ENCODE measurements around the gene TSACC.
"Not testable (repeated sequence)": the region's sequence is repeated elsewhere in the genome, so short reads cannot be mapped to it uniquely, and the experiment has no call there.

Gene TSACC

GRCh38 chr1:156359973-156360372 lies 21.6 kb downstream of the TSACC start:
- no peak for TF ChIP-seq POLR2A (IDR thresholded peaks at IDR 0.05; ENCODE audit: low read depth, low read length)
- FAIRE-seq (no peak), DNase-seq (ENCODE audit: insufficient read length, low spot score) (no peak)

GRCh38 chr1:156360534-156360933 lies 22.2 kb downstream of the TSACC start:
- DNase-seq (ENCODE audit: insufficient read length, low spot score) (no peak), FAIRE-seq (no peak)
- no peak for TF ChIP-seq POLR2A (IDR thresholded peaks at IDR 0.05; ENCODE audit: low read depth, low read length)

GRCh38 chr1:156365754-156366153 lies 27.4 kb downstream of the TSACC start:
- DNase-seq (ENCODE audit: insufficient read length, low spot score), result no peak
- no peak for FAIRE-seq
- no peak for TF ChIP-seq POLR2A (IDR thresholded peaks at IDR 0.05; ENCODE audit: low read depth, low read length)

- no peak for FAIRE-seq
- TF ChIP-seq POLR2A (IDR thresholded peaks at IDR 0.05; ENCODE audit: low read depth, low read length), result no peak
Observed at GRCh38 chr1:156366378-156367166, 28.2 kb downstream of the TSACC start.

DNA sequence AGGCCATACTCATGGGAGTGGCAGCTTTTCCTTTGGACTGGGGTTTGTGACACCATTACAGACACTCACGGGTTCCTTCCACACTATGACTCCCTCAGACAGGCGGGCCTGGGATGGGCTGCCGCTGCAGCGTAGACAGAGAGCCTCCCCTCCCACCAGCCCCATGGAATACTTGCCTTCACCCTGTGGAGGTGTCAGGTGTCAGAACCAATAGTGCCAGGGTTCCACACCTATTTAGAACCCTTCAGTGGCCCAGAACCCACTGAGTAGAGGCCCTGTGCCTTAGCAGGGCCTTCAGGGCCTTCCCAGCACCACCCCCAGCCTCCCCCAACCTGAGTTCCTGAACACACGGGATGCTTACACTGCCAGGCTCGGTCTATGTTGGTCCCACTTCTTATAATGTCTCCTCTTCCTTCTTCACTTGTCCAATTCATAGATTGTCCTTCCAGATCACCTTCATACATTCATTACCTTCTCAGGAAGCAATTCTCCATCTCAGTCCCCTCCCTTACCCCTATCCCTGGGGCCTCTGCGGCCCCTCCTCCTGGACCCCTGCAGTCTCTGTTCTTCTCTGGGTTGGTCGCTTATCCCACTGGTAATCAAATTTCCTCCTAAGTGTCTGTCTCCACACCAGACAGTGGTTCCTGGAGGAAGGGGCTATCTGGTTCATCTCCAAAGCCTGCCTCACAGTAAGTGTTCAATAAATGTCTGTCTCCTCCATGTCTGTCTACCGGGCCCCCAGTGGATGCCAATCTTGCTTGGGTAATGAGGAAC lies 29.2 kb downstream of the TSACC start:
- no peak for DNase-seq (ENCODE audit: insufficient read length, low spot score)
- FAIRE-seq, result no peak
- TF ChIP-seq POLR2A (IDR thresholded peaks at IDR 0.05; ENCODE audit: low read depth, low read length), result no peak

More at GRCh38 chr1:156366378-156367166, 28.2 kb downstream of the TSACC start:
- DNase-seq (ENCODE audit: insufficient read length, low spot score), result no peak

GRCh38 chr1:156368157-156368658 lies 29.9 kb downstream of the TSACC start:
- DNase-seq (ENCODE audit: insufficient read length, low spot score), result no peak
- no peak for FAIRE-seq
- TF ChIP-seq POLR2A (IDR thresholded peaks at IDR 0.05; ENCODE audit: low read depth, low read length), result 0 out of 2 replicates have a peak, but pooled peaks have one; percentile 9

DNA sequence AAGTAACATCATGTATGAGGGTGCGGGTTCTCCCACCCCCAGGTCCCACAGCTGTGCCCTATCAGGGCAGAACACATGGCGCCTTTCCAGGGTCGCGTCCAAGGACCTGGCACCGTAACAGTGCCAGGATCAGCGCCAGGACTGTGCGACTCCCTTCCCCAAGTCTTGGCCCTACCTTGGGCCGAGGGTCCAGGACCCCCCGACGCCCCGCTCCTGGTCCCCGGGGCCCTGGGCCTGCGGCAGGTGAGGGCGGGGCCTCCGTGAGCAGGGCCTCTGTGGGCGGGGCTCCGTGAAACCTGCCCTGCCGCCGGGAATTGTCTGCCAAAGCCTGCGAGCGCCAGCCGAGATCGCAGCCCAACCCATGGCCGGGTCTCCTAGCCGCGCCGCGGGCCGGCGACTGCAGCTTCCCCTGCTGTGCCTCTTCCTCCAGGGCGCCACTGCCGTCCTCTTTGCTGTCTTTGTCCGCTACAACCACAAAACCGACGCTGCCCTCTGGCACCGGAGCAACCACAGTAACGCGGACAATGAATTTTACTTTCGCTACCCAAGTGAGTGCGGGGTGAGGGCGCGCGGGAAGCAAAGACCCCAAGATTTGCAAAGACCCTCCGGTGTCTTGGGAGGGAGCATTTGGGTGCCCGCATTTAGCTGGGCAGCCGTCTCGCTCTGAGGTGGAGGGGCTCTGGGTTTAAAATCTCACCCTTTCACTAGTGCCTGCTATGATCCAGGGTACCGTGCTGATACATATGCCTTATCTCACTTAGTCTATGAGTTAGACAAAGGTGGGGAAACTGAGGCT lies 30.8 kb downstream of the TSACC start, which contains the start of gene RHBG:
RHBG (plus strand) TSS at position 323 of the 796 bp plus-strand sequence; CDS start at position 362, 39 bp downstream.
- TF ChIP-seq POLR2A (IDR thresholded peaks at IDR 0.05; ENCODE audit: low read depth, low read length), result 0 out of 2 replicates have a peak, but pooled peaks have one; percentile 0
- DNase-seq (ENCODE audit: insufficient read length, low spot score) (no peak), FAIRE-seq (no peak)

- DNase-seq (ENCODE audit: insufficient read length, low spot score); FAIRE-seq: not testable (repeated sequence)
Observed at GRCh38 chr1:156369685-156370286, 31.5 kb downstream of the TSACC start.

GRCh38 chr1:156371553-156372264 lies 33.4 kb downstream of the TSACC start:
- TF ChIP-seq POLR2A (IDR thresholded peaks at IDR 0.05; ENCODE audit: low read depth, low read length), result no peak
- no peak for DNase-seq (ENCODE audit: insufficient read length, low spot score)
- FAIRE-seq, result no peak

DNA sequence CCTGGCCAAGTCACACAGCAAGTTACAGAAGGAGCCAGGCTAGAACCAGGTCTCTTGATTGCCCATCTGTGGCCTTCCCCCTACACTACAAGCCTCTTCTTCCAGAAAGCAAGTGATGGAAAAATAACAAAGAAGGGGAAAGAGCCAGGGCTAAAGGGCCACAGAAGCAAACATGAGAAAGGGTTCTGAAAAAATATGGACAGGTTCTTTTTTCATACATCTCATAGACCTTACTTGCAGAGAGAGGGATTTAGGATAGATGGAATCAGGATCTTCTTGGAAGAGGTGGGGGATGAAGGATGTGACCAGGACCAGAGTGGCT lies 33.9 kb downstream of the TSACC start:
- DNase-seq (ENCODE audit: insufficient read length, low spot score), result no peak
- TF ChIP-seq POLR2A (IDR thresholded peaks at IDR 0.05; ENCODE audit: low read depth, low read length), result no peak
- FAIRE-seq, result no peak

GRCh38 chr1:156372876-156373275 lies 34.5 kb downstream of the TSACC start:
- FAIRE-seq, result no peak
- DNase-seq (ENCODE audit: insufficient read length, low spot score), result no peak
- TF ChIP-seq POLR2A (IDR thresholded peaks at IDR 0.05; ENCODE audit: low read depth, low read length), result no peak

DNA sequence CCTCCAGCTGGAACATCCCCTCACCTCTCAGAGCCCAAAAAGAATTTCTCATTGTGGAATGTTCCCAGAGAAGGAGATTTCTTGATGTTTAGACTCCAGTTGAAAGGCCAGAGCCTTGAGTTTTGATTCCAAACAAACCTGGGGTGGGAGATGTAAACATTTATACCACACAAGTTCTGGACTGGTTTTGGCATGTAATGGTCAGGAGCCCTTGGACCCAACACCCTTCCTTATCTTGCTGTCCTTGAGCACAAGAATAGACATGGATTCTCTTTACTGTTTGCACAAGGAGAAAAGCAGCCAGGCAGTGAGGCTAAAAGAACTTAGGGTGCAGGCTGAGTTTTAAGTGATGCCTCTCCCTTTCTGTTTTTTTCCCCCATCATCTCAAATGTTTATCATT lies 35.2 kb downstream of the TSACC start:
- TF ChIP-seq POLR2A (IDR thresholded peaks at IDR 0.05; ENCODE audit: low read depth, low read length), result no peak
- no peak for DNase-seq (ENCODE audit: insufficient read length, low spot score)
- FAIRE-seq, result no peak

- TF ChIP-seq POLR2A (IDR thresholded peaks at IDR 0.05; ENCODE audit: low read depth, low read length), result no peak
- no peak for DNase-seq (ENCODE audit: insufficient read length, low spot score)
- FAIRE-seq, result no peak
Observed at GRCh38 chr1:156376146-156376545, 37.8 kb downstream of the TSACC start.

All from H54 (cell line).